ENCODE results near the gene STRADA. TPM values are rescaled to one million over a fixed set of nuclear protein-coding genes. Genes with fewer than 3 reads are reported as not detected.

Gene STRADA
- total and polyA plus RNA-seq, 2 donors (not counting 3 experiments of a cell fraction or from before 2014, with no cell fraction given), result 47.0 to 53.6 TPM

DNA sequence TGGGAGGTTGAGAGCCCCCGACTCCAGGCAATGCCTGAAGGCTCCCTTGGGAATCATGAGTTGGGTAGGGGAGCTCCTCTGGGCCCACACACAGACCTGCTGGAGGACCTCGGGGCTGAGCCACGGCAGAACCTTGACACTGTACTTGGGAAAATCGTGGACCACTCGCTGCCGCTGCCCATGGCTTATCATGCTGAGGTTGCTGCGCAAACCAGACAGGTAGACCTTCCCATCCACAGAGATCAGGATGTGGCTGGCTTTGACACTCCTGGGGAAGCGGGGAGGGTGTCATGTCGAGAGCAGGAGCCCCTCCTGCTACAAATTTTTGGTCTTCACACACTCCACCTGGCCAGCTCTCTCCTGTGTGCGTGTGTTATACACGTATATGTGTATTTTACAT is 34.4 kb downstream of the STRADA start:
- DNase-seq (ENCODE audit: low read depth, low spot score) (no peak), FAIRE-seq (no peak)
- no peaks in the 10 kb centered on the region for H3K9me3 ChIP-seq (replicated peaks; ENCODE audit: control insufficient read depth, insufficient read depth, low read length)
- no TSS peak for BruUV-seq (replicated peaks)
- H3K9me1 ChIP-seq (replicated peaks; ENCODE audit: control insufficient read depth, extremely low read depth, insufficient read depth, low read length), result no peaks in the 10 kb centered on the region
- H3K9ac ChIP-seq (replicated peaks; ENCODE audit: extremely low read depth, insufficient read depth, low read length), result no peak overlapping the region
- no peak overlapping the region for H3K4me2 ChIP-seq (ENCODE audit: insufficient read depth, low read length)
- ChIA-PET CTCF (no interaction called here), POLR2A (no interaction called here)
- H3K4me1 ChIP-seq (ENCODE audit: control insufficient read depth, extremely low read depth, insufficient read depth, low read length), result peaks cover 8% of the 10 kb centered on the region
- H3K27me3 ChIP-seq (ENCODE audit: control insufficient read depth in 2 of 2, insufficient read depth in 2 of 2, low read length in 2 of 2), result no peaks in the 10 kb centered on the region
- no peaks in the 10 kb centered on the region for H4K20me1 ChIP-seq (replicated peaks; ENCODE audit: control insufficient read depth, extremely low read depth, insufficient read depth, low read length)
- no peak overlapping the region for H2AFZ ChIP-seq (ENCODE audit: low read depth, low read length)
- intact Hi-C loops (cut with micrococcal nuclease) (no loop called here), dilution Hi-C loops (cut with MboI; ENCODE audit: extremely low pct_ligation_motif_present, low sequenced_read_pairs) (no loop called here)
- H3K36me3 ChIP-seq (ENCODE audit: control insufficient read depth in 2 of 2, extremely low read depth in 1 of 2, insufficient read depth in 2 of 2, low read length in 2 of 2), result peaks cover 0 to 23% of the 10 kb centered on the region in 2 experiments
- no peak overlapping the region for H3K4me3 ChIP-seq (replicated peaks in 1 of 3; ENCODE audit: insufficient read depth in 1 of 3, low read depth in 1 of 3, low read length in 3 of 3)
- TF ChIP-seq POLR2A (IDR thresholded peaks at IDR 0.05; ENCODE audit: low read depth, low read length) (no peak), MYC (IDR thresholded peaks at IDR 0.05; ENCODE audit: low read depth, low read length) (no peak), FOS (IDR thresholded peaks at IDR 0.05; ENCODE audit: borderline replicate concordance, insufficient read depth, low read length) (no peak), JUN (IDR thresholded peaks at IDR 0.05; ENCODE audit: borderline replicate concordance, insufficient read depth, insufficient read length, low read depth) (no peak), POLR2AphosphoS5 (IDR thresholded peaks at IDR 0.05; ENCODE audit: insufficient read depth, low read depth, low read length) (no peak), EZH2 (IDR thresholded peaks at IDR 0.05; ENCODE audit: borderline replicate concordance, low read depth, low read length, severe bottlenecking) (no peak), GATA2 (IDR thresholded peaks at IDR 0.05; ENCODE audit: insufficient read depth, insufficient read length, low read depth, low read length) (no peak)
- TF ChIP-seq, protein P1, sequence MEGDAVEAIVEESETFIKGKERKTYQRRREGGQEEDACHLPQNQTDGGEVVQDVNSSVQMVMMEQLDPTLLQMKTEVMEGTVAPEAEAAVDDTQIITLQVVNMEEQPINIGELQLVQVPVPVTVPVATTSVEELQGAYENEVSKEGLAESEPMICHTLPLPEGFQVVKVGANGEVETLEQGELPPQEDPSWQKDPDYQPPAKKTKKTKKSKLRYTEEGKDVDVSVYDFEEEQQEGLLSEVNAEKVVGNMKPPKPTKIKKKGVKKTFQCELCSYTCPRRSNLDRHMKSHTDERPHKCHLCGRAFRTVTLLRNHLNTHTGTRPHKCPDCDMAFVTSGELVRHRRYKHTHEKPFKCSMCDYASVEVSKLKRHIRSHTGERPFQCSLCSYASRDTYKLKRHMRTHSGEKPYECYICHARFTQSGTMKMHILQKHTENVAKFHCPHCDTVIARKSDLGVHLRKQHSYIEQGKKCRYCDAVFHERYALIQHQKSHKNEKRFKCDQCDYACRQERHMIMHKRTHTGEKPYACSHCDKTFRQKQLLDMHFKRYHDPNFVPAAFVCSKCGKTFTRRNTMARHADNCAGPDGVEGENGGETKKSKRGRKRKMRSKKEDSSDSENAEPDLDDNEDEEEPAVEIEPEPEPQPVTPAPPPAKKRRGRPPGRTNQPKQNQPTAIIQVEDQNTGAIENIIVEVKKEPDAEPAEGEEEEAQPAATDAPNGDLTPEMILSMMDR (IDR thresholded peaks at IDR 0.05; ENCODE audit: extremely low read depth in 1 of 2, insufficient read depth in 1 of 2, low read depth in 1 of 2, low read length in 2 of 2), result no peak
- TF ChIP-seq, protein P2, sequence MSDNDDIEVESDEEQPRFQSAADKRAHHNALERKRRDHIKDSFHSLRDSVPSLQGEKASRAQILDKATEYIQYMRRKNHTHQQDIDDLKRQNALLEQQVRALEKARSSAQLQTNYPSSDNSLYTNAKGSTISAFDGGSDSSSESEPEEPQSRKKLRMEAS (IDR thresholded peaks at IDR 0.05; ENCODE audit: insufficient read depth, insufficient read length), result no peak
- H3K27ac ChIP-seq (ENCODE audit: insufficient read depth, low read depth, low read length), result no peak overlapping the region
- H3K79me2 ChIP-seq (ENCODE audit: control insufficient read depth, insufficient read depth, low read length), result peaks cover under 1% of the 10 kb centered on the region

Data from endothelial cell of umbilical vein (primary cell).